Body of pancreas (tissue), 4 donors: ENCODE results near the gene OGN.

Source experiments
- POLR2A ChIP-seq, 3 donors: fragments of 450-650 bp; IDR thresholded peaks; one replicate each; pipeline ENCODE4 v1.6.1; 2016; ENCODE audit warnings: antibody characterized with exemption in 3 of 3, mild to moderate bottlenecking in 2 of 3
- TF ChIP-seq, protein P1 (sequence below), 7 experiments: fragments of 450-650 bp in 4 of 7; fragments of 200-600 bp in 3 of 7; sonication (generic) in 3 of 7; IDR thresholded peaks; one replicate each; pipeline ENCODE4 v1.5.1; 2016 to 2019; ENCODE audit warnings: antibody characterized with exemption in 7 of 7

DNA sequence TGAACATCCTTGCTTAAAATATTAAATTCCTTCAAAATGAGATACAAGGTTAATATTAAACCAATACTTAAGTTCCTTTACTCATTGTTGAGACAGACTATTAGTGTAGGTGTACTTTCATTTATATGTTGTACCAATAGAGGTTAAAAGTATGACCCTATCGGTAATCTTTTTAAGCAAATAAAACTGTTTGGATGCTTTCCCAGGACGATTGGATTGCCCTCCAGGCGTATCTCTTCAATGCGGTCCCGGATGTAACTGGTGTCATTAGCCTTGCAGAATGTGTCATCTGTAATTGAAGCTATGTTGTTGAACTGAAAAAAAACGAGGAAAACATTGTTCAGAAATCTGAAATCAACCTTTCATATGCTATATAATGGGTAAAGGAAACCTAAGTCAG lies 18.9 kb downstream of the OGN start:
- TF ChIP-seq, protein P1, sequence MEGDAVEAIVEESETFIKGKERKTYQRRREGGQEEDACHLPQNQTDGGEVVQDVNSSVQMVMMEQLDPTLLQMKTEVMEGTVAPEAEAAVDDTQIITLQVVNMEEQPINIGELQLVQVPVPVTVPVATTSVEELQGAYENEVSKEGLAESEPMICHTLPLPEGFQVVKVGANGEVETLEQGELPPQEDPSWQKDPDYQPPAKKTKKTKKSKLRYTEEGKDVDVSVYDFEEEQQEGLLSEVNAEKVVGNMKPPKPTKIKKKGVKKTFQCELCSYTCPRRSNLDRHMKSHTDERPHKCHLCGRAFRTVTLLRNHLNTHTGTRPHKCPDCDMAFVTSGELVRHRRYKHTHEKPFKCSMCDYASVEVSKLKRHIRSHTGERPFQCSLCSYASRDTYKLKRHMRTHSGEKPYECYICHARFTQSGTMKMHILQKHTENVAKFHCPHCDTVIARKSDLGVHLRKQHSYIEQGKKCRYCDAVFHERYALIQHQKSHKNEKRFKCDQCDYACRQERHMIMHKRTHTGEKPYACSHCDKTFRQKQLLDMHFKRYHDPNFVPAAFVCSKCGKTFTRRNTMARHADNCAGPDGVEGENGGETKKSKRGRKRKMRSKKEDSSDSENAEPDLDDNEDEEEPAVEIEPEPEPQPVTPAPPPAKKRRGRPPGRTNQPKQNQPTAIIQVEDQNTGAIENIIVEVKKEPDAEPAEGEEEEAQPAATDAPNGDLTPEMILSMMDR (IDR thresholded peaks at IDR 0.05) = no peak
- TF ChIP-seq POLR2A (IDR thresholded peaks at IDR 0.05) = no peak
